Astrocyte of the spinal cord (primary cell): ENCODE results near the gene RBFOX2.

Source experiments
- DNase-seq: peaks from one replicate; pipeline ENCODE4 v3.0.0; 2011; ENCODE audit warnings: low read depth, low spot score
- H3K4me3 ChIP-seq: 2 replicates; pipeline ENCODE4 v1.5.1; 2011; ENCODE audit warnings: low read depth, mild to moderate bottlenecking, low read length, moderate library complexity
- in situ Hi-C: cut with HindIII; loops from 2 replicates; pipeline ENCODE4 v1.10.0; 2017; ENCODE audit warnings: low sequenced_read_pairs
- TF ChIP-seq, protein P1 (sequence below): IDR thresholded peaks from 2 replicates; pipeline ENCODE4 v1.5.1; 2012; ENCODE audit warnings: low read depth, mild to moderate bottlenecking, low read length, inconsistent platforms

RBFOX2 gene

DNA sequence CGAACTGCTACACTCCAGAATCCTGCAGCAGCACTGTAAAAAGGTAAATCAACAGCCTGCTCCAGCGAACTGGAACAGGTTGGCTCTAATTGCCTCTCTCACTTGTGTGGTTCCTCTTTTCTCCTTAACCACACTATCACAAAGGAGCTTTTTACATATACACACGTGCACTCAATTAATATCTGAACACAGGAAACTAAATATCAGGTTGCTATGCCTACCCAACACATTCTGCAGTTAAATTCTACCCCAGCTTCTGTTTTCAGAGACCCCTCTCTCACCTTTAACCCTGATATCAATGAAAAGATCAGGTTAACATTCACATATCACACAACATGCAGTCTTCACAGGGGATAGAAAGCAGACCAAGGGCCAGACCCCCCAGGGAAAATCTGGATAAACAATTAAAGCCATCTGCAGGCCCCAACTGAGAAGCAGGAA, 11.0 kb downstream of the RBFOX2 start:
- no peak for DNase-seq
- H3K4me3 ChIP-seq, result no peak overlapping the region
- in situ Hi-C loops, result no loop called here
- TF ChIP-seq, protein P1, sequence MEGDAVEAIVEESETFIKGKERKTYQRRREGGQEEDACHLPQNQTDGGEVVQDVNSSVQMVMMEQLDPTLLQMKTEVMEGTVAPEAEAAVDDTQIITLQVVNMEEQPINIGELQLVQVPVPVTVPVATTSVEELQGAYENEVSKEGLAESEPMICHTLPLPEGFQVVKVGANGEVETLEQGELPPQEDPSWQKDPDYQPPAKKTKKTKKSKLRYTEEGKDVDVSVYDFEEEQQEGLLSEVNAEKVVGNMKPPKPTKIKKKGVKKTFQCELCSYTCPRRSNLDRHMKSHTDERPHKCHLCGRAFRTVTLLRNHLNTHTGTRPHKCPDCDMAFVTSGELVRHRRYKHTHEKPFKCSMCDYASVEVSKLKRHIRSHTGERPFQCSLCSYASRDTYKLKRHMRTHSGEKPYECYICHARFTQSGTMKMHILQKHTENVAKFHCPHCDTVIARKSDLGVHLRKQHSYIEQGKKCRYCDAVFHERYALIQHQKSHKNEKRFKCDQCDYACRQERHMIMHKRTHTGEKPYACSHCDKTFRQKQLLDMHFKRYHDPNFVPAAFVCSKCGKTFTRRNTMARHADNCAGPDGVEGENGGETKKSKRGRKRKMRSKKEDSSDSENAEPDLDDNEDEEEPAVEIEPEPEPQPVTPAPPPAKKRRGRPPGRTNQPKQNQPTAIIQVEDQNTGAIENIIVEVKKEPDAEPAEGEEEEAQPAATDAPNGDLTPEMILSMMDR, result no peak

GRCh38 chr22:36016684-36017083, 11.9 kb downstream of the RBFOX2 start:
- no peak for DNase-seq
- no peak overlapping the region for H3K4me3 ChIP-seq
- in situ Hi-C loops, result no loop called here
- TF ChIP-seq, protein P1, result no peak

DNA sequence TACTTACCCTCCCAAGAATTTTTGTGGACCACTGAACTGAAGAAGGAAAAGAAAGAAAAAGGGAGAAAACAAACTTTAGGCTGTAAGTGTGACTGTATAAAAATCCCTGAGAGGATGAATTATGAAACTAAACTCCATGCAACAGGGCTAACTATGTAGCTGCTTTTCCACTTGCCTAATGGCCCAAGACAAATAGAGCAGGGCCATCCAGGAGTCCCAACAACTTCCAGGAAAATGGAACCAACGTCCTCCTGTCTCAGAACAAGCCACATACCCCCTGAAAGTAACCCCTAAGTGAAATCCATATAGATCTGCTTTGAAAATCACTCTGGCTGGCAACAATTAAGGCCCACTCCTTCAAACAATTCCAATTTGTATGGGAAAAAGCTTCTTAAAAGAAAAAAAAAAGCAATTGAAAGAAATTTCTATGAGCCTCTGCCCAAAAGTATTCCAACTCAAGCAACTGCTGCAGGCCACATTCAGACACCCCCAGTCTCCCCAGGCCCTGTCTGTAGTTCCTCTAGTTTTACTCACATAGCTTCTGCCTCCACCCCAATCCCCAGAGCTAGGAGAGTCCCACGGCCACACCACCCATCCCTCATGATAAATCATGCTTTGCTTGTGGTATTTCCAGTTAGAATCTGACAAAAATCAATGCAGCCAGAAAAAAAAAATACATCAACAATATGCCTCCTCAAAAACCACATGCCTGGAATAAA, 12.7 kb downstream of the RBFOX2 start:
- no peak overlapping the region for H3K4me3 ChIP-seq
- in situ Hi-C loops, result no loop called here
- TF ChIP-seq, protein P1, result no peak
- no peak for DNase-seq

DNA sequence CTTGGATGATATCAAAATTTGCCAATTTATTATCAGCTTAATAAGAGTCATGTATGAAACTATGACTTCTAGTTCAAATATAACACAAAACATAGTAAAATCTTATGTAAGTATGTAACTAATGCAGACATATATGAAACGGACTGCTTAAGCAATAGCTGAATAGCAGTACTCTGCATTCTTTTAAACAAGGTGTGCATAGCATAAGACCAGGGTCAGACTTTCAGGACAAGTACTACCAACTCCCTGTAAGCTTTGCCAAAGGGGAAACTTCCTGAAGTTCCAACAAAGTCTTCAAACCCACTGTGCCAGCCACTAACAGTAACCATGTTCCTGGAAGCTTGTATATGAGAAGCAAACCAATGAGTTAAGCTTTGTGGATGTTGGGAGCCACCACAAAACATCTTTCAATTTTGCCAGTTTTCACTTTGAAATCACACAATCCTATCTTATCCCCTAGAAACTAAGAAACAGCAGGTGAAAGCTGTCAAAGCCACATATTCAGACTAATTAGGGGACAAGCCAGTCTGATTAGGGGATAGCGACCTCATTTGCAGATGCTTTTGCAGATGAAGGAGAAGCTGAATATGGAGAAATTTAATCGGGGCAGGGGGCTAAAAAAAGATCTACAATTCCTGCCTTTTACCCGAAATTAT, 13.3 kb downstream of the RBFOX2 start:
- H3K4me3 ChIP-seq, result no peak overlapping the region
- TF ChIP-seq, protein P1, result no peak
- no peak for DNase-seq
- in situ Hi-C loops, result no loop called here

DNA sequence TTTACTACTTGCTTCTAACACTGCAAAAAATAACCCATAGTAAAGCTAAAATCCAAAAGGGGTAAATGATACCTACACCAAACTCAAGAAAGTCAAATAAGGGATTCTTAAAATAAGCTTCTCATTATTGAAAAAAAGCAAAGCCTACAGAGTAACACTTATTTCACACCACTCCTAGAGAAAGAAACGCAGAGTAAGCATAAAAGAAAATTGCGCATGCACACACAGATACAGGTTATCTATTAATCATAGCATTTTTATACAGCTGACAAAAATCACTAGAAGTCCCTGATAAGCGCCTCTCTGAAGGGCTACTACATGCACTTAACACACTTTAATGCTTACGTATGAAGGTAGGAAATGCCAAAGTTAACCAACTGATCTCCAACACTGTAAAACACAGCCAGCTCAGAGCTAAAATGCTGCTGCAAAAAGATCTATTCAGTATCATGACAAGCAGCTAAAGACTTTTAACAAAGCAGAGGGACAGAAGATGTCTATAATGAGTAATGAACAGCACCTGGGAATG, 14.0 kb downstream of the RBFOX2 start:
- TF ChIP-seq, protein P1, result no peak
- in situ Hi-C loops, result no loop called here
- DNase-seq, result no peak
- no peak overlapping the region for H3K4me3 ChIP-seq

DNA sequence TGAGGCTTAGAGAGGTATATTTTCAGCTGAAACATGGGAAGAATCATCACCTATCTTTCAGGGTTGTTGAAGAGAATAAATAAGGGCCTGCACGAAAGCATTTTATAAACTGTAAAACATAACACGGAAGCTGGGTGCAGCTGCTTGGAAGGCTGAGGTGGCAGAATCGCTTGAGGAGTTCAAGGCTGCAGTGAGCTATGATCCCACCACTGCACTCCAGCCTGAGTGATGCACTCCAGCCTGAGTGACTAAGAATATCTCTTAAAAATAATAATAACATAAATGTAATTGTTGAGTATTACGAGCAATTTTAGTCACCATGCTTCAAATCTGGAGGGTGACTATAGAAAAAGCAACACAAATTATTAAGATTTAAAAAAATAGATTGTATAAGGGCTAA, 16.3 kb downstream of the RBFOX2 start:
- DNase-seq, result no peak
- in situ Hi-C loops, result no loop called here
- TF ChIP-seq, protein P1, result no peak
- H3K4me3 ChIP-seq, result no peak overlapping the region
